Spinal cord (tissue), 10 donors: ENCODE measurements around the gene RNF144A. TPM values are rescaled to one million over a fixed set of nuclear protein-coding genes. Genes with fewer than 3 reads are reported as not detected.
A peak's percentile ranks its signal among the peaks of the same experiment; 100 is the strongest.

Experiments used
- DNase-seq, 6 donors: peaks; one replicate each; pipeline versions ENCODE4 v3.0.0 to v3.0.0-alpha.2; 2013 to 2015; ENCODE audit warnings: low spot score in 6 of 6, low read depth in 4 of 6
- H3K27ac ChIP-seq: one replicate; pipeline ENCODE4 v1.5.1; 2013; ENCODE audit warnings: low read depth, low read length, control low read depth
- H3K27me3 ChIP-seq: one replicate; pipeline ENCODE4 v1.6.1; 2013; ENCODE audit warnings: low read length; ENCODE audit not compliant: control insufficient read depth, insufficient read depth
- H3K36me3 ChIP-seq: one replicate; pipeline ENCODE4 v1.6.1; 2013; ENCODE audit warnings: low read length; ENCODE audit not compliant: control insufficient read depth, insufficient read depth
- H3K4me1 ChIP-seq: one replicate; pipeline ENCODE4 v1.6.1; 2013; ENCODE audit warnings: low read length; ENCODE audit not compliant: control insufficient read depth, insufficient read depth
- H3K4me3 ChIP-seq: one replicate; pipeline ENCODE4 v1.5.1; 2013; ENCODE audit warnings: low read depth, low read length, control low read depth
- H3K9me3 ChIP-seq: one replicate; pipeline ENCODE4 v1.6.1; 2013; ENCODE audit warnings: low read length; ENCODE audit not compliant: control insufficient read depth, insufficient read depth
- WGBS: methylation state at CpG from one replicate; pipeline ENCODE4 v1.1.5; 2013; ENCODE audit warnings: missing lambda C conversion rate; ENCODE audit not compliant: insufficient coverage; 5-methylcytosine and 5-hydroxymethylcytosine counted together
- polyA plus RNA-seq, 2 donors: library from polyadenylated mRNA; unstranded; fragments of 120-200 nt; gene quantifications; one replicate each; pipeline ENCODE4 v1.2.1, GENCODE V29; 2013; ENCODE audit not compliant: insufficient read length in 2 of 2
- total RNA-seq, 2 donors: library from RNA; depleted of rRNA in 1 of 2; stranded (reverse); fragments of 120-200 nt in 1 of 2; fragments of >200 nt in 1 of 2; gene quantifications; one replicate each; pipeline versions ENCODE4 v1.2.3 to v1.2.4, GENCODE V29; 2013 to 2014
- donor health status: healthy.

RNF144A gene
- total and polyA plus RNA-seq, 4 donors, result 38.2 to 94.0 (median 76.7) TPM

DNA sequence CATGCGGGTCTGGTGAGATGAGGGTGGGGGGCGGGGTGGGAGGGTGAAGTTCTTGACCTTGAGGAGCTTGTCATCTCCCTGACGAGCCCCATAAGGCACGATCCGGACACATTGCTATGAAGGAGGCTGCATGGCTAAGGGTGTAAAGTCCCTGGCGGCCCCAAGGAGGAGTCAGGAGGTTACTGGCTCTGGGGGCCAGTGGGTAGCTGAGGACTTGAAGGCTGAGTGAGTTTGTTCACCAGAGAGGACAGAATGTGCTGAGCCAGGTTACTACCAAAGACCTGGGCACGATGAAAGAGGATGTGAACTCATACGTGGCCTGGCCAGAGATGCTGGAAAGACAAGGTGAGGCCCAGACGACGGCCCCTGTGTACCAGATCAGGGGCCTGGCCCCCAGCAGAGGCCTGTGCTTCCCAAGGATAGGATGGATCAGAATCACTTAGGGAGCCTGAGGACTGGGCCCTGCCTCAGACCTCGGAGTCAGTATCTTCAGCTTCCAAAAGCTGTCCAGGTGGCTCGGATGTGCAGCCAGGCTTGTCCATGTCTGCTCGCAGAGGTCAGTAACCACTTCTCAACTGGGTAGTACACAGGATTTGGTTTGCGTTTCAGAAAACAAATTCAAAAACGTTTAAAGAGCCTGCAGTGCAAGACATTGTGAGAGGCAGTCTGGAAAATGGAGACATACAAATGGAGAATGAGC lies 110.9 kb downstream of the RNF144A start:
- H3K4me3 ChIP-seq, result no peak overlapping the region
- no peak overlapping the region for H3K27ac ChIP-seq
- peaks cover 70% of the 10 kb centered on the region for H3K36me3 ChIP-seq
- WGBS, result 89% methylated on average over 15 of the region's 15 CpGs
- H3K4me1 ChIP-seq, result peaks cover 40% of the 10 kb centered on the region
- DNase-seq, result no peak
- H3K9me3 ChIP-seq, result no peaks in the 10 kb centered on the region
- H3K27me3 ChIP-seq, result no peaks in the 10 kb centered on the region

DNA sequence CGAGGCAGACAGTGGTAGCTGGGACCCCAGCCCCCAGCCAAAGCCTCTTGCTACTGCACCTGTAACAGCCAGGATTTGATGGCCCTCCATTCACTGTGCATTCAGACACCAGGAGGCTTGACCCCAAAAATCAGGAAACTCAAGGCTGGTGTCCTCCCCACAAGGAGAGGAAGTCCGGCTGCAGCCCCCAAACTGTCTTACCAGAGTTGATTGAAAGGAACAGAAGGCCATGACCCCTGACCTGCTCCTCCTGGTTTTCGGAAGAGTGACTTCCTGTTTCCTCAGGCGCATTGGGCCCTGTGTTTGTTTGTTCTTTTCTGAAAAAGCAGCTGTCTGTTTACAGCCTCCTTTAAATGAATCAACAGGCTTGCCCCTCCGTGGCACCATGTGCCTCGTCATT lies 111.6 kb downstream of the RNF144A start:
- no peak for DNase-seq
- H3K36me3 ChIP-seq, result peaks cover 75% of the 10 kb centered on the region
- no peak overlapping the region for H3K4me3 ChIP-seq
- no peaks in the 10 kb centered on the region for H3K9me3 ChIP-seq
- WGBS, result 78% methylated on average over 5 of the region's 6 CpGs
- no peaks in the 10 kb centered on the region for H3K27me3 ChIP-seq
- H3K4me1 ChIP-seq, result peaks cover 40% of the 10 kb centered on the region
- no peak overlapping the region for H3K27ac ChIP-seq

DNA sequence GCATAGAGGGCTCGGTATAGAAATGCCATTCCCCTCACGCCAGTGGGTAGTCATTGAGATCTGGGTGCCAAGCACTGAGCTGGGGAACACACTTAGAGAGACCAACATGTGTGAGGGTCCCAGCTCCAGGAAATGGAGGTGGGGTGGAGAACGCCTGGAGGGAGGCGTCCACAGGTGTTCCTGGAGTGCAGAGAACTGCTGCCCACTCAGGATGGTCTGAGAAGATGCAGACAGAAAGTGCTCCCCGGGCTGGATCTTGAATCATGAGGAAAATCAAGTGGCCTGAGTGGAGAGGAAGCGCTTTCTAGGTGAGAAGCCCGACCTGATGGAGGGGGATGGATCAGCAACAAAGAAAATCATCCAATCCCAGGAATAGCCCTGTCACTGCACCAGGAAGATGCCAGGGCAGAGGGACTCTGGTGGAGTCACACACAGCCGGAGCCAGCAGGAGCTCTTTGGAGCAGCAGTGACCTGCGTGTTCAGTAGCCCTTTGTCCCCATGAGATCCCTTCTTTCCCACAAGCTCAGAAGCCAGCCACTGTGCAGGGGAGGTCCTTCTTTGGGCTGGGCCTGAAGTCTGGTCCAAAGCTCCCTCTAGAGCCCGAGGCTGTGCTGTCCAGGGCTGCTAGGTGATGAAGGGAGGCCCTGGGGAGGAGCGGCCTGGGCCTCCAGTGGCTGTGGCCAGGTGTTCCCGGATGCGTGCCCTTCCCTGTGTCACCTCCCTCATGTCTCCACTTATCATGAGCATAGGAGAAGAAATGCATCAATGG lies 112.3 kb downstream of the RNF144A start:
- H3K27me3 ChIP-seq, result no peaks in the 10 kb centered on the region
- H3K4me3 ChIP-seq, result no peak overlapping the region
- H3K4me1 ChIP-seq, result peaks cover 37% of the 10 kb centered on the region
- 83% methylated on average over 8 of the region's 13 CpGs for WGBS
- DNase-seq, result no peak
- no peak overlapping the region for H3K27ac ChIP-seq
- H3K9me3 ChIP-seq, result no peaks in the 10 kb centered on the region
- peaks cover 76% of the 10 kb centered on the region for H3K36me3 ChIP-seq

DNA sequence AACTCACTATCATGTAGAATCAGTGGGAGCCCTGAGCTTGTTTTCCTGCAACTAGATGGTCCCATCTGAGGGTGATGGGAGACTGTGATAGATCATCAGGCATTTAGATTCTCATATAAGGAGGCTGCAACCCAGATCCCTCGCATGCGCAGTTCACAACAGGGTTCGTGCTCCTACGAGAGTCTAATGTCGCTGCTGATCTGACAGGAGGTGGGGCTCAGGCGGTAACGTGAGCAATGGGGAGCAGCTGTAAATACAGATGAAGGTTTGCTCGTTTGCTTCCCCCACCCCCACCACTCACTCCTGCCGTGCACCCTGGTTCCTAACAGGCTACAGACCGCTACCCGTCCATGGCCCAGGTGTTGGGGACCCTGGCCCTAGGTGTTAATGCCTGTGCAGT lies 113.6 kb downstream of the RNF144A start:
- Histone ChIP-seq H3K4me3 (no peak overlapping the region), H3K36me3 (peaks cover 78% of the 10 kb centered on the region), H3K9me3 (no peaks in the 10 kb centered on the region), H3K27me3 (no peaks in the 10 kb centered on the region), H3K4me1 (peaks cover 30% of the 10 kb centered on the region), H3K27ac (no peak overlapping the region)
- 97% methylated on average over 5 of the region's 11 CpGs for WGBS
- no peak for DNase-seq

DNA sequence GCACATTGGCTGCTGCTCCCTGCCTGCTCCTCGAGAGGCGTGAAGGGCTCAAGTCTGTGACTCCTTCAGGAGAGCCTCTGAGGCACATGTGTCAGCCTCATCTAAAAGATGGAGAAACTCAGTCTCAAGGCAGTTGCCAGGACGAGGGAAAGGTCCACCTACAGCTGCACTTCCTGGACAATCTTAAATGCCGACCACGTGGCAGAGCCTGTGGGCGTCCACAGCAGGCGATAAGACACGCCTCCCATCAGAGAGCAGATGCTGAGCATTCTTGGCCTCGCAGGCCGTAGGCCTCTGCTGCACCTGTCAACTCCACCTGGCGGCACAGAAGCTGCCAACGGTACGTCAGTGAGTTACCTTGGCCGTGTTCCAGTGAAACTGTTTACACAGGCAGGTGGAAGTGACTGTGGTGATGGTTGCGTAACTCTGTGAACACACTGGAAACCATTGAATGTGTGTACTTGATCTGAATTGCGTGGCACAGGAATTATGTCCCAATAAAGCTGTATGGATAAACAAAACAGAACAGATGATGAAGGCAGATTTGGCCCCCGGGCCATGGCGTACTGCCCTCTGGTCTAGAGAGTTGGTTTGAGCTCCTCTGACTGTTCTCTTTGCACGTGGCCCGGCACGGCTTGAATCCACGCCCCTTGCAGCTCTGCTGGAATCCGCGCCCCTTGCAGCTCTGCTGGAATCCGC lies 114.5 kb downstream of the RNF144A start:
- DNase-seq, result peak in 2 of 6 donors; percentile 61 to 71
- Histone ChIP-seq H3K4me3 (no peak overlapping the region), H3K27me3 (no peaks in the 10 kb centered on the region), H3K9me3 (no peaks in the 10 kb centered on the region), H3K36me3 (peaks cover 82% of the 10 kb centered on the region), H3K4me1 (peaks cover 25% of the 10 kb centered on the region), H3K27ac (no peak overlapping the region)
- 74% methylated on average over 22 of the region's 25 CpGs for WGBS

DNA sequence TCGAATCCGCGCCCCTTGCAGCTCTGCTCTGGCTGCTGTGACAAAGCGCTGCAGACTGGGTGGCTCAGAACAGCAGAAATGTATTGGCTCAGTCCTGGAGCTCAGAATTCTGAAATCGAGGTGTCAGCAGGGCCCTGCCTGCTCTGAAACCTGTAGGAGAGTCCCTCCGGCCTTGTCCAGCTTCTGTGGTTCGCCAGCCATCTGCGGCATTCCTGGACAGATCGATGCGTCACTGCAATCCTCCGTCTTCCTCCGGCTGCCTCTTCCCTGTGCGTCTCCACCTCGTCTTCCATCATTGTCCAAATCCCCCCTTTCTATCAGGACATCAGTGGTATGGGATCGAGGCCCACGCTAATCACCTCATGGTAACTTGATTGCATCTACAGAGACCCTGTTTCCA lies 115.2 kb downstream of the RNF144A start:
- peaks cover 83% of the 10 kb centered on the region for H3K36me3 ChIP-seq
- 96% methylated on average over 14 of the region's 16 CpGs for WGBS
- DNase-seq, result no peak
- no peaks in the 10 kb centered on the region for H3K9me3 ChIP-seq
- H3K4me3 ChIP-seq, result no peak overlapping the region
- H3K4me1 ChIP-seq, result peaks cover 20% of the 10 kb centered on the region
- H3K27me3 ChIP-seq, result no peaks in the 10 kb centered on the region
- H3K27ac ChIP-seq, result no peak overlapping the region

DNA sequence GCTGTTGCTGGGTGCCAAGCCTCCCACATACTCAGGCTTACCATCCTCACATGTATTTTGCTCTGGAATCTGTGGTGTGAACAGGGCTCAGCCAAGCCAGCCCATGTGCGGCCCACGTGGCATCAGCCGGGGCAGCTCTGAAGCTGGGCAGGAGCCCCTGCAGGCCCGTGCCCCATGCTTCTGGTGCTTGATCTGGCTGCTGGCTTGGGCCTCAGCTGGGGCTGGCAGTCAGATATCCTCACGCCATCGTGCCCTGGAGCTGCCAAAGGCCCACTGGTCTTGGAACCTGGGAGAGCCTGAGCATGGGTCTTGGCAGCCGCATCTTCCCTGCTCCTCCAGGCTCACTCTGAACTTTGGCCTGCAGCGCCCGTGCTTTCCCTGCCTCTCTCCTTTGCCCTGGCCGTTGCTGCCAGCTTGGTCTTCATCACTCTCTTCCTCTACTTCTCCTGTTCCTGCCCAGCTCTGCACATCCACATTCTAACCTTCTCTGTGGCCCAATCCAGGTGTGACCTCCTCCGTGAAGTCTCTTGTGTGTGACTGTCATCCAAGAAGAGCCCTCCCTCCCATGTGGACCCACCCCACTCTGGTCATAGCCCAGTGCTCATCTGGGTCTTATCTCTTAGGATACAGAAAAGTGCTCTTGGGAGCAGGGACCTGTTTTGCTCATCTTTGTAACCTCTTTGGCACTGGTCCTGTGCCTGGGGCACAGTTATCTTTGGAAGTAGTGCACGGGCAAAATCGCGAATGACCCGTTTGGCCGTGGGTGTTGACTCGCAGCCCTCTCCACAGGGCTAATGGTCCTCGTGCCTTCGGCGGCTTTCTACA lies 116.1 kb downstream of the RNF144A start:
- 87% methylated on average over 20 of the region's 20 CpGs for WGBS
- H3K4me3 ChIP-seq, result no peak overlapping the region
- H3K36me3 ChIP-seq, result peaks cover 81% of the 10 kb centered on the region
- H3K9me3 ChIP-seq, result no peaks in the 10 kb centered on the region
- H3K4me1 ChIP-seq, result peaks cover 16% of the 10 kb centered on the region
- no peak overlapping the region for H3K27ac ChIP-seq
- DNase-seq, result no peak
- no peaks in the 10 kb centered on the region for H3K27me3 ChIP-seq

DNA sequence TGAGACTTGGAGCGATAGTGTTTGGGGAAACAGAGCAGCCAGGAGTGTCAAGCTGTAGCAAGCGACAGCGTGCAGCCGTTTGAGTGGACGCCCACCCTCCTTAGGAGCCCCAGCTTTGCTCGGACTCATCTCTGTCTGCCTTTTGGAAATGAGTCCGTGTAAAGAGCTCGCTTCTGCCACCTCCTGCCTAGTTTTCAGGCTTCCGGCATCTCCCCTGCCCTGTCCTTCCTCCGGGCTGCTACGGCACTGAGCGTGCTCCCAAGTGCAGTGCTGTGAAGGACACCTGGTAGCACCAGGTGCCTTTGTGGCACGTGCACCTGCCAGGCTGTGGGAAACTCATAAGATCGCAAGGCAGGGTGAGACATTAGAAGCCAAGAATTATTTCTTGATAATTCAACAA lies 117.1 kb downstream of the RNF144A start:
- Histone ChIP-seq H3K27ac (no peak overlapping the region), H3K9me3 (no peaks in the 10 kb centered on the region), H3K4me3 (no peak overlapping the region), H3K4me1 (peaks cover 7% of the 10 kb centered on the region), H3K36me3 (peaks cover 78% of the 10 kb centered on the region), H3K27me3 (no peaks in the 10 kb centered on the region)
- peak in 1 of 6 donors; percentile 39 for DNase-seq
- 41% methylated on average over 11 of the region's 14 CpGs for WGBS

DNA sequence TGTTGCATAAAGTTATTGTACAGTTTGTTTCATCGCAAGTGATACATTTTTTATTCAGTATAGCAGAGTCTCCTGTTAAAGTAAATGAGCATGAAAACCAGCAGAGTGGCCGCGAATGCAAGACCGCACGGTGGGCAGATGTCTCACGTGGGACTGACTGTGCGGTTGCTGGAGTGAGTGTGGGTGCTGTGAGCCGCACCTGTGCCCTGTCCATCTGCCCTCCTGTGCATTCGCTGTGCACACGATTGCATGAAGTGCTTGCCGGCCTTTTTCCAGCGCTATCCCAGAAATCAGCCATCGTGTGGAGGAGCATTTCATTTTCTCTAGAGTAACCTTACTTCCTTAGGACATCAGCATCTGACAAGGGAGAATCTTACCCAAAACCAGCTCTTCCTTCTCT lies 118.7 kb downstream of the RNF144A start:
- no peak overlapping the region for H3K27ac ChIP-seq
- H3K9me3 ChIP-seq, result no peaks in the 10 kb centered on the region
- 84% methylated on average over 12 of the region's 13 CpGs for WGBS
- no peak for DNase-seq
- no peak overlapping the region for H3K4me3 ChIP-seq
- H3K36me3 ChIP-seq, result peaks cover 68% of the 10 kb centered on the region
- H3K27me3 ChIP-seq, result no peaks in the 10 kb centered on the region
- H3K4me1 ChIP-seq, result peaks cover 4% of the 10 kb centered on the region
